ENCODE data around the gene PLAC1. TPM values are rescaled to one million over a fixed set of nuclear protein-coding genes. Genes with fewer than 3 reads are reported as not detected.

PLAC1 gene
- total and polyA plus RNA-seq, 7 donors: 0.06 to 1.4 TPM; not detected in 5

DNA sequence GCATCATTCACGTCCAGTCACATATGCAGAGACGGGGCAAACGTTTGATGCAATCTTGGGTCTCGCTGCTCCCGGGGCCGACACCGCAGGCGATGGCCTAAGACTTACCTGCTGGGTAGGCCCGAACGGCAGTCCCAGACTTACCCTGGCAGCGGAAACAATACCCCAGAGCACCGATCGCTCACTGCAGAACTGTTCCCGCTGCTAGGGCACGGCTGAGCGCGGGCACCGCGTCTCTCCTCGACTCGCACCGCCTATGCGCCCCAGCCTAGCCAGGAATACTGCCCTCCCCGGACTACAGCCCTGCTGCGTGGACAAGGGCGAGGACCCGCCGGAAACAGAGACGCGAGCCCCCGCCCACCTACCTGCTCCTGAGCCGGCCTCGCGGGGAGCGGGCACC is 112.1 kb downstream of the PLAC1 start:
- Histone ChIP-seq H3K9me3 (no peaks in the 10 kb centered on the region), H3K27ac (no peak overlapping the region), H3K27me3 (peaks cover 14 to 66% (median 17%) of the 10 kb centered on the region in 3 donors), H3K4me1 (peaks cover 0 to 18% (median 5%) of the 10 kb centered on the region in 4 donors), H3K4me3 (no peak overlapping the region), H3K36me3 (no peaks in the 10 kb centered on the region)
- no peak for TF ChIP-seq EP300 (IDR thresholded peaks at IDR 0.05)
- TF ChIP-seq, protein P1, sequence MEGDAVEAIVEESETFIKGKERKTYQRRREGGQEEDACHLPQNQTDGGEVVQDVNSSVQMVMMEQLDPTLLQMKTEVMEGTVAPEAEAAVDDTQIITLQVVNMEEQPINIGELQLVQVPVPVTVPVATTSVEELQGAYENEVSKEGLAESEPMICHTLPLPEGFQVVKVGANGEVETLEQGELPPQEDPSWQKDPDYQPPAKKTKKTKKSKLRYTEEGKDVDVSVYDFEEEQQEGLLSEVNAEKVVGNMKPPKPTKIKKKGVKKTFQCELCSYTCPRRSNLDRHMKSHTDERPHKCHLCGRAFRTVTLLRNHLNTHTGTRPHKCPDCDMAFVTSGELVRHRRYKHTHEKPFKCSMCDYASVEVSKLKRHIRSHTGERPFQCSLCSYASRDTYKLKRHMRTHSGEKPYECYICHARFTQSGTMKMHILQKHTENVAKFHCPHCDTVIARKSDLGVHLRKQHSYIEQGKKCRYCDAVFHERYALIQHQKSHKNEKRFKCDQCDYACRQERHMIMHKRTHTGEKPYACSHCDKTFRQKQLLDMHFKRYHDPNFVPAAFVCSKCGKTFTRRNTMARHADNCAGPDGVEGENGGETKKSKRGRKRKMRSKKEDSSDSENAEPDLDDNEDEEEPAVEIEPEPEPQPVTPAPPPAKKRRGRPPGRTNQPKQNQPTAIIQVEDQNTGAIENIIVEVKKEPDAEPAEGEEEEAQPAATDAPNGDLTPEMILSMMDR (IDR thresholded peaks at IDR 0.05): no peak
- whole genome bisulfite sequencing, 2 donors: 25 to 70% methylated on average over 35 of the region's 35 CpGs
- no peak for DNase-seq
- intact Hi-C loops (cut with DNase I): no loop called here

DNA sequence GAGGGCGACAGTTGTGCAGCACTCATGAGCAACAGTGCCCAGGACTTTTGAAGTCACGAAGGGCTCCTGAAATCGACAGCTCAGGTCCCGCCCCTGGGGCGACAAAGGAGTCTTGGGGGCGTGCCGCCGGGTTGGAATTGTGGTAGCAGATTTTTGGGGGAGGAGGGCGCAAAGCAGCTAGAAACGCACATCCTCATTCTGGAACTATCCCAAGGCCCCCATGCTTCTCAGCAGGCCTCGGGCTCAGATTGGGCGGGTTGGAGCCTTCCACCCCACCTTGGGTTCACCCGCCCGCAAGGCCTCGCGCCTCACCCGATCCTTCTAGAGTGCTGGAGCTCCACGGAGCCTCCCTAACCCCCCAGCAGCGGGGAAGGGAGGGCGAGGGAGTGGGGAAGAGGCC is 112.8 kb downstream of the PLAC1 start:
- Histone ChIP-seq H3K27me3 (peaks cover 12 to 59% (median 14%) of the 10 kb centered on the region in 3 donors), H3K4me3 (no peak overlapping the region), H3K9me3 (no peaks in the 10 kb centered on the region), H3K4me1 (peaks cover 0 to 13% (median 5%) of the 10 kb centered on the region in 4 donors), H3K36me3 (no peaks in the 10 kb centered on the region), H3K27ac (no peak overlapping the region)
- DNase-seq: no peak
- WGBS, 2 donors: 29 to 79% methylated on average over 20 of the region's 20 CpGs
- intact Hi-C loops (cut with DNase I): no loop called here
- TF ChIP-seq, protein P1 (IDR thresholded peaks at IDR 0.05): no peak
- TF ChIP-seq POLR2AphosphoS5 (IDR thresholded peaks at IDR 0.05) (no peak), EP300 (IDR thresholded peaks at IDR 0.05) (no peak), POLR2A (IDR thresholded peaks at IDR 0.05) (no peak)

DNA sequence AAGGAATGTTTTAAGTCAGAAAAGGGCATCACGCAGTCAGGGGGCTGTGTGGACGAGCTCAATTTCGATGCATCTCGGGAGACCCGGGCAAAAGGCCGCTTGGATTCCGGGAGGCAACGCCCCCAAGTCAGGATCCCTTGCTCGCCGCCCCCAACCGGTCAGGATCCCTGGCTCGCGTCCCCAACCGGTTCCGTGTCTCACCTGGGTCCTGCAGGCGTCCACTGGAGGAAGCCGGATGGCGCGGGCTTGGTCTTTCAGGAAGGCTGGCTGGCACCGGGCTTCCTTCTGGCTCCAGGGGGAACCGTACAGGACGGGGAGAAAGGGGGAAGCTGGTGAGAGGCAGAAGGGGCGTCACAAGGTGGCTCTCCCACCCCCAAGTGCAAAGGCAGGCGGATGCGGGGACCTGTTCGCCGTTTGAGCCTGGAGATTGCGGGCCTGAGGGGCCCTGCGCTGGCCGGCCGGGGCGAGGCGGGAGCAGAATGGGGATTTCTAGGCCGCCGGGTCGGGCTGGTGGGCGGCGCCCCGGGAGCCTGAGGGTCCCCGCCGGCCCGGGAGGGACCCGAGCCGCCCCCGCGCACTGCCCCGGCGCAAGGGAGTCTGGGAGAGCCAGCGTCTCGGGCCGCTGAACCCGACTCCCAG is 113.6 kb downstream of the PLAC1 start:
- DNase-seq: no peak
- intact Hi-C loops (cut with DNase I): no loop called here
- 5 to 6% methylated on average over 52 of the region's 52 CpGs for WGBS, 2 donors
- H3K27ac ChIP-seq: no peak overlapping the region
- H3K4me1 ChIP-seq: peaks cover 0 to 4% (median 2%) of the 10 kb centered on the region in 4 donors
- no peak for TF ChIP-seq EP300 (IDR thresholded peaks at IDR 0.05)
- TF ChIP-seq, protein P1 (IDR thresholded peaks at IDR 0.05): no peak
- no peak for TF ChIP-seq POLR2AphosphoS5 (IDR thresholded peaks at IDR 0.05)
- no peak for TF ChIP-seq POLR2A (IDR thresholded peaks at IDR 0.05)
- no peaks in the 10 kb centered on the region for H3K36me3 ChIP-seq
- H3K4me3 ChIP-seq: peak overlapping the region in 2 of 4 donors; percentile 35 to 39
- H3K27me3 ChIP-seq: peaks cover 10 to 50% (median 12%) of the 10 kb centered on the region in 3 donors
- H3K9me3 ChIP-seq: no peaks in the 10 kb centered on the region

DNA sequence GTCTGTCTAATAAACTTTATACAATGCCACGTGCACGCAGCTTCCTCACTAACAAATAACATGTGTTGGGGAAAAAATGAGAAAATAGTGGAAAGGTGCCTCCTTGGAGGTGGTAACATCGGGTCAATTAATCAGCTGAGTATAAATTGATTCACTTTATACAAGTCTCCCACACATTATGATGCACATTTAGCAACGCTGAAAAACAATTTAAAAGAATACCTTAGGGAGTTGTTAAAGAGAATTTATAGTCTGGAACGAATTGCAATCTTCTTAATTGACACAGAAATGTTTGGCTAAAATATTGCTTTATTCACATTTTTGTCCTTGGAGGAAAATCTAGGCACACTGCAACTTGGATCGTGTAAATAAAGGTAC is 114.1 kb downstream of the PLAC1 start:
- H3K9me3 ChIP-seq: no peaks in the 10 kb centered on the region
- H3K27ac ChIP-seq: no peak overlapping the region
- H3K27me3 ChIP-seq: peaks cover 7 to 45% (median 12%) of the 10 kb centered on the region in 3 donors
- 19 to 48% methylated on average over 6 of the region's 6 CpGs for WGBS, 2 donors
- no peak overlapping the region for H3K4me3 ChIP-seq
- DNase-seq: no peak
- intact Hi-C loops (cut with DNase I): no loop called here
- TF ChIP-seq EP300 (IDR thresholded peaks at IDR 0.05): no peak
- TF ChIP-seq, protein P1 (IDR thresholded peaks at IDR 0.05): no peak
- no peak for TF ChIP-seq POLR2AphosphoS5 (IDR thresholded peaks at IDR 0.05)
- TF ChIP-seq POLR2A (IDR thresholded peaks at IDR 0.05): no peak
- no peaks in the 10 kb centered on the region for H3K4me1 ChIP-seq
- no peaks in the 10 kb centered on the region for H3K36me3 ChIP-seq

DNA sequence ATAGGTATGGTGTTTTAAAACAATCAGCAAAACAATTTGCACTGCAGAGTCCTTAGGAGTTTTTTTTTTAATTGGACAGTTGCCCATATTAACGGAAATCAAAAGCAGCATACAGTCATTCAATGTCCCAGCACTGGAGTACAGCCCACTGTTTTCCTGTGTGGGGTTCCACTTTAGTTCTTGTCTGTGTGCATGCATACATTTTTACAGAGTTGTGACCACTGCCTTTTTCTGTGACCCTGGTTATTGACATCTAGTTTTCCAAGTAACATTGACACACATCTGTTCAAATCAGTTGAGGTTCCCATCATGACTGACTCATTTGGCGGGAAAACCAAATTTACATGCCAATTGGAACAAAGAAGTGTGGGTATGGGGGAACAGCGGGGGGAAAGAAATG is 115.0 kb downstream of the PLAC1 start:
- no peak overlapping the region for H3K4me3 ChIP-seq
- TF ChIP-seq POLR2AphosphoS5 (IDR thresholded peaks at IDR 0.05) (no peak), POLR2A (IDR thresholded peaks at IDR 0.05) (no peak), EP300 (IDR thresholded peaks at IDR 0.05) (no peak)
- TF ChIP-seq, protein P1 (IDR thresholded peaks at IDR 0.05): no peak
- no peak overlapping the region for H3K27ac ChIP-seq
- no peak for DNase-seq
- 75 to 80% methylated on average over 3 of the region's 3 CpGs for whole genome bisulfite sequencing, 2 donors
- H3K9me3 ChIP-seq: no peaks in the 10 kb centered on the region
- H3K27me3 ChIP-seq: peaks cover 7 to 37% (median 8%) of the 10 kb centered on the region in 3 donors
- H3K4me1 ChIP-seq: no peaks in the 10 kb centered on the region
- intact Hi-C loops (cut with DNase I): no loop called here
- H3K36me3 ChIP-seq: no peaks in the 10 kb centered on the region
